Stimulated activated naive CD8-positive, alpha-beta T cell treated with anti-CD3 and anti-CD28 coated beads, Interleukin-15, Interleukin-2, amounts not matched to agents 100 U/mL and 50 U/mL, for 24 hours (primary cell): Measurements from ENCODE around the gene HSD17B2.

Experiments
- ATAC-seq: fragments of 150-1000 bp; cut with Tn5 transposase; one replicate; pipeline ENCODE4 v1.10.0; 2021
- DNase-seq: peaks from one replicate; pipeline ENCODE4 v3.0.0; 2021

HSD17B2 gene

DNA sequence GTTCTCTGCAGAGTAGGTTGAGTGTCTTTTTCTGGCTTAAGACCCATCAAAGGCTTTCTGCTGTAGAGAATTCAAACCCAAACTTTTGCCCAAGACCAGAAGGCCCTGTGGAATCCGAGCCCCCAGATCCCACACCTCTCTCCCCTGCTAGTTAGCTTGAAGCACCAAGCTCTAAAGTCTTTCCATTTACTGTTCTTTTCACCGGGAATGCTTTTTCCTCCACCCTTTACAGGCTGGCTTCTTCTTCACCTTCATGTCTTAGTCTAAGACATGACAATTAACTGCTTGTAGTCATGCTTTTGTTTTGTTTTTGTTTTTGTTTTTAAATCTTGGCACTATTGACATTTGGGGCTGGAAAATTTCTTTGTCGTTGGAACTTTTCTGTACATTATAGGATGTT is 15.5 kb downstream of the HSD17B2 start:
- ATAC-seq (no peak), DNase-seq (no peak)

DNA sequence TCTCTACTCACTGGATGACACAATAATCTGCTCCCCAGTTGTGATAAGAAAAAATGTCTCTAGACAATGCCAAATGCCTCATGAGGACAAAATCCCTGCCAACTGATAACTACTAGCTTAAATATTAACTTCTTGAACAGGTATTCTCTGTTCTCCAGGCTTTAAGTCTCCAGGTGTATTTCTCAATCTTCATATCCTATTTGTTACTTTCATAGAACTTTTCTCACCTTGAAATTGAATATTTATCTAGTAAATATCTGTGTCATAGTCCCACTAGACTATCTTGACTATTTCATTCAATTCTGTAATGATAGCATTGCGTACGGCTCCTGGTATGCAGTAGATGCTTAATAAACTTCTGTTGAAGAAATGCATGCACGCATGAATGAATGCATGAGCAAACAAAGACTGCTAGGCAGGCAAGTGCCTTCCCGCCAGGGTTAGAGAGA is 15.9 kb downstream of the HSD17B2 start:
- DNase-seq = no peak
- ATAC-seq = no peak

- ATAC-seq (no peak), DNase-seq (no peak)
Measured at GRCh38 chr16:82051656-82052055, 16.6 kb downstream of the HSD17B2 start.

GRCh38 chr16:82055117-82055516 is 20.1 kb downstream of the HSD17B2 start:
- ATAC-seq = no peak
- no peak for DNase-seq

DNA sequence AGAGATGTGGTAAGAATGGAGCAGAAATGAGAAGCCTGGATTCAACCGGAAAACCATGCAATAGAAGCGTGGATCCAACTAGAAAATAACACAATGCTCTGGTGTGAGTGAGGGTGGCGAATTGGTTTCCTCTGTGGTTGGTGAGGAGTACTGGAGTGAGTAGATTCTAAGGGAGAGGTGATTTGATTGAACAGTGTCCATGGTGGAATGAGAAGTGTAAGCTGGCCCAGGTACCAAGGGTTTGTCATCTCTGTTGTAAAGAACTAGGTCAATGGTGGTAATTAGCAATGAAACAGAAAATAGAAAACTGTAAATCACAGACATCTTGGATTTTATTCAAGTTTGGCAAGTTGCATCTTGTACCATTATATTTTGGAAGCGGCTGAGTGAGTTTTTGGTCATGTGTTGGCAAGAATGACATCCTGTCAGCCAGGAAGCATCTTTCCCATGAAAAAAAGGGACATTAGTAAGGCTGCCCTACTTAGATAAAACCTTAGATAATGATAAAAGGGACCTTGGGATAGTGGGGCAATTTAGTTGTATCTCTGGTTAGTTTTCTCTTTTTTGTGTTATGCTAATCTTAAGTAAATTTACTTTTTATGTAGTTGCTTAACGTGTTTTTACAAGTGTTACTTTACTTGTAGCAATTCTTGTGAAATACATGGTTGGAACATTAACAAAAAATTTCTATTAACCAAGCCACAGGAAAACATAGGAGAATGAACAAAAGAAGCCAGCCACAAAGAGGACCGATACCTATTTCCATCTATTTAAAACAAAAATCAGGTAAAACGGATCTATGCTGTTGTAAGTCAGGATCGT is 20.9 kb downstream of the HSD17B2 start:
- DNase-seq (no peak), ATAC-seq (no peak)

GRCh38 chr16:82056550-82056896 is 21.5 kb downstream of the HSD17B2 start:
- ATAC-seq (no peak), DNase-seq (no peak)

GRCh38 chr16:82059161-82059982 is 24.3 kb downstream of the HSD17B2 start:
- no peak for DNase-seq
- ATAC-seq = no peak

- ATAC-seq (peak; percentile 21), DNase-seq (no peak)
Measured at GRCh38 chr16:82059983-82060421, 24.9 kb downstream of the HSD17B2 start.

DNA sequence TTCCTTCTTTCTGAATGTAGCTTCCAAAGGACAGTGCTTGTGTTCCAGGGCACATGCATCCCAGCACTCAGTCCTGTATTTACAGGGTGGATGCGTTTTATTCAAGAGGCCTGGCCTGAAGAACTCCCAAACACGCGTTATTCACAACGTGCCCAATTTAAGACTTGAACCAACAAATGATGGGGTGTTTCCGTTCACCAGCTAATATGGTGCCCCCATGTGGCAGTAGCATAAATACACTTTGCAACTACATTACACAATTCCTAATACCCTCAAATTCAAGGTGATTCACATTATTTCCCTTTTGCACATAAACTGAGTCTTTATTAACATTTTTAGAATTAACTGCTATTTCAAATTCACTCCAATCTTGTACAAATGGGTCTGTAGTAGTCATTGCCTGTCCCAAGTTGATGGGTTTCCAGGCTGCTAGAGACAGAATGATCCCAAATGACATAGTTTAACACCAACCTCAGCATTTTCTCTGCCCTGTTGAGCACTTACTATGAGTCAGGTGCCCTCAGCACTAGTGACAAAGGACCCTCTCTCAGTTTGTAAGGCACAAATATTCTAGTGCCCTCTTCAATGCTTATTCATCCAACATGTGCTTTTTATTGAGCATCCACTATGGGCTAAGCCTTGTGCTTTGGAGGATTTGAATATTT is 26.9 kb downstream of the HSD17B2 start:
- DNase-seq = peak; percentile 6
- ATAC-seq = no peak

GRCh38 chr16:82062645-82063058 is 27.6 kb downstream of the HSD17B2 start:
- DNase-seq = no peak

DNA sequence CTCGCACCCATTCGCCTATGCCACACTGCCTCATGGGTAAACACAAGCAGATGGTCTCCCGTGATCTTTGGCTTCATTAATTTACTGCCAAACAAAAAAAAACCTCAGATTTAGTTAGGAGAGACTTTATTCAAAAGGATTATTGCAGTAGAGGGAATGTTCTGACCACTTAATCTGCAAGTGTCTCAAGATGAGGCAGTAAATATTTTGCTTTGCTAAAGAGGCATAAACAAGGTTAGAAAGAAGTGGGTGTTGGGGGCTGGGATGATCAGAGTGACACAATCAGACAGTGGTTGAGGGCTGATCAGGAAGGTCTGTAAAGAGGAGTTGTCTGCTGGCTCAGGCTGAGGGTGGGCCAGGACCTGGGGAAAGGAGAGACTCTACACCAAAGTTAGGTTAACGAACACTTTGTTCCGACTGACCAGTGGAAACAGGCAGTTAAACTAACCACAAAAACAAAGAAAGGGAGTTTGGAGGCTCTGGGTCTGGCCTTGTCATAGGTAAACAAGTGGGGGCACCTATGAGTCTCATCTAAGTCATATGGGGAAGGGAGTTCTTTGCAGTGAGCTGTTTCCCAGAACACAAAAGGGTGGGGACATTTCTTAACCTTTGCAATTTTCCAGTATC is 28.5 kb downstream of the HSD17B2 start:
- ATAC-seq (peak; percentile 40), DNase-seq (no peak)

More at GRCh38 chr16:82062645-82063058, 27.6 kb downstream of the HSD17B2 start:
- ATAC-seq = no peak

DNA sequence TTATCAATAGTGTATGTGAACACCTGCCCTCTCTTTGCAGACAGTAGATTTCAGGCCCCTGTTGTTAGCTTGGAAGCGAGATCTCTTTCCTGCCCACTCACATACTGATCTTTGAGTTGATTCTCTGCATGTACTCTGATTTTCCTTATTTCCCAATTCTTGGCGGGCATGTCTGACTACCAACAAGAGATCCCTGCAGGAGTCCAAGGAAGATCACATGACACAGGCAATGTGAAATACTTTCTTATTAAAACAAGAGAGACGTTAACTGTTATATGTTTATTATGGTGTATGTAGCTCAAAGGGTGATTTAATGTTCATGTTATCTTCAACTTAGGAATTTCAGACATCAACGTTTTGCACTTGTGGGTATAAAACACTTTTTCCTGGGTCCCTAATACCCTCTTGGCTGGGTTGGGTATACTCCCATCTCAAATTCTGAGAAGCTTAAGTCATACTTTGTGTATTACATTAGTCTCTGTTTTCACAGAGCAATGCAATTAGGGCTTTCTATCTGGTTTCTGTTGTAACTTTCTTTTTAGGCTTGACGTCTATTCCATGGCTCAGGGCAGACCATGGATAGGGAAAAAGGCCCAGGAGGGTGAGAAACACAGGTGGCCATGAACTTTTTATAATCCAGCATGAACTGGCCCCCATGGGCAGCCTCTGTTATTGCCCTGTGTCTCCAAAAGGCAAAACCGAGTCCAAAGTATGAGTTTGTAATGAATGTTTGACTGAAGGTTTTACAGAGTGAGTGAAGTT is 32.2 kb downstream of the HSD17B2 start:
- no peak for DNase-seq
- ATAC-seq = no peak

GRCh38 chr16:82067804-82068325 is 32.8 kb downstream of the HSD17B2 start:
- DNase-seq = no peak
- ATAC-seq = no peak

- ATAC-seq (no peak), DNase-seq (no peak)
Measured at GRCh38 chr16:82070656-82071369, 35.8 kb downstream of the HSD17B2 start.

DNA sequence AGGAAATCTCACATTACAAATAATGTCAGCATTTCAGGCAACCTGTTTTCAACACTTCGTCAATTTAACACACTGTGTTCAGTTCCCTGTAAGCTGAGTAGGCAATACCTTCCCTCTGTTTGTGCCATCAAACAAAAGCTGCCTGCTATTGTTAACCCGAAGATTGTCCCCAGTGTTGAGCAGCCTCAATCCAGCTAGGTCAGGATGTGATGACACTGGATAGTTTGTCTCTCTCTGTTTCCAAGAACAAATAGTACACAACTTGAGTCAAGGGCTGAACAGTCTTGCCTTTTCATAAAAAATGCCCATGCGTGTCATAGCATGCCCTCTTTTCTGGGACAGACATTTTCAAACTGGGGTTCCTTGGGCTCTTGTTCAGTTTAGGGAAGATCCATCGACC is 36.4 kb downstream of the HSD17B2 start:
- no peak for DNase-seq
- ATAC-seq = no peak

DNA sequence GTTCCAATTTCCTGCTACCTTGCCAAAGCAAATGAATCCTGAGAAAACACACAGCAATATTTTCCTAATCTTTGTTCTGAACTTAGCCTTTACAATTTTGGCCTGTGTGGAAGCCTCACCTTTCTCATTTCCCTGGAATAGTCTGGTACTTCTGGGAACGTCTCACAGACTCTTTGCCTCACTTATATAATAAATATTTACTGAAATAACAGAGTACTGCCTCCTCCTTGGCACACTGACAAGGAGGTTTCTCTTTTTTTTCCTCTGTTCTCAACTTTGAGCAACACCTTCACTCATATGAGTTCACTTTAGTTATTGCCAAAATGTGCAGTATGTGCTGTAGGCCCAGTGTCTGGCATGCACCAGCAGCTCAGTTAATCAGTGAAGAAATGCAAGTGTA is 37.3 kb downstream of the HSD17B2 start:
- no peak for ATAC-seq
- DNase-seq = no peak

GRCh38 chr16:82074019-82074558 is 39.0 kb downstream of the HSD17B2 start:
- no peak for ATAC-seq
- no peak for DNase-seq

DNA sequence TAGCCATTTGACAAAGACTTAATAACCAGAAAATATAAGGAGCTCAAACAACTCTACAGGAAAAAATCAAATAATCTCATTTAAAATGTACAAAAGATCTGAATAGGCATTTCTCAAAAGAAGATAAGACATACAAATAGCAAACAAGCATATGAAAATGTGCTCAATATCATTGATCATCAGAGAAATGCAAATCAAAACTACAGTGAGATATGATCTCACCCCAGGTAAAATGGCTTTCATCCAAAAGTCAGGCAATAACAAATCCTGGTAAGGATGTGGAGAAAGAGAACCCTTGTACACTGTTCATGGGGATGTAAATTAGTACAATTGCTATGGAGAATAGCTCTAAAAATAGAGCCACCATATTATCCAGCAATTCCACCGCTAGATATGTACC is 43.1 kb downstream of the HSD17B2 start:
- no peak for DNase-seq
- no peak for ATAC-seq

GRCh38 chr16:82079892-82080291 is 44.8 kb downstream of the HSD17B2 start:
- ATAC-seq (no peak), DNase-seq (no peak)

DNA sequence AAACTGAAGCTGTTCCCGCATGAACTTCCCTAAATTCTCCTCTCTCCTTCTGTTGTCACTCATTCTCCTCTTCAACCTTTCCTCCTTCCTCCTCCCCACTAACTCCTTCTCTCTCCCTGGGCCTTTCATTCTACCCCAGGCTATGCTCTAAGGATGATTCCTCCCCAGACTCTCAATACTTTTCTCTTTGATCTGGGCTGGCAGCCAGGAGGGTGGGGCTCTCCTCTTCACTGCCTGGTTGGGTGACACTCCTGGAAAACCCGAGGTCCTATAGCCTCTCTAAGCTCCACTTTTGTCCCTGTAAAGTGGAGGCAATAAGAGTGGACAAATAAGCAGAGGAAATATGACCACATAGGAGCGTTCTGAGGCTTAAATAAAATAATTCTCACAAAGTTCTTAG is 46.2 kb downstream of the HSD17B2 start:
- ATAC-seq = no peak

More for the DNA sequence above, 46.2 kb downstream of the HSD17B2 start:
- no peak for DNase-seq
